ENCODE measurements around the gene SYNE3.

Gene SYNE3

GRCh38 chr14:95531473-95531872, 15.0 kb upstream of the SYNE3 start:
- Histone ChIP-seq H3K9me3 (ENCODE audit: low read depth, low read length) (no peaks in the 10 kb centered on the region), H3K27ac (no peak overlapping the region), H3K4me3 (peak overlapping the region; percentile 84), H3K9ac (ENCODE audit: insufficient read length) (peak overlapping the region; percentile 90), H3K36me3 (ENCODE audit: insufficient read depth, low read length) (peaks cover 36% of the 10 kb centered on the region)
- no peak for DNase-seq (ENCODE audit: low read depth, low spot score)
- TF ChIP-seq FOXP2 (optimal IDR thresholded peaks at IDR 0.05; ENCODE audit: control extremely low read depth, extremely low read length, insufficient read depth) (no peak), EZH2 (IDR thresholded peaks at IDR 0.05) (no peak), POLR2AphosphoS5 (IDR thresholded peaks at IDR 0.05; ENCODE audit: borderline replicate concordance, low read depth, low read length) (no peak)

GRCh38 chr14:95530473-95531276, 14.2 kb upstream of the SYNE3 start:
- Histone ChIP-seq H3K4me3 (peak overlapping the region; percentile 5; the same call in 1 of the 2 replicates), H3K9ac (ENCODE audit: insufficient read length) (peak overlapping the region; percentile 7), H3K9me3 (ENCODE audit: low read depth, low read length) (no peaks in the 10 kb centered on the region), H3K27ac (peak overlapping the region; percentile 55; the same call in 1 of the 2 replicates), H3K36me3 (ENCODE audit: insufficient read depth, low read length) (peaks cover 36% of the 10 kb centered on the region)
- no peak for DNase-seq (ENCODE audit: low read depth, low spot score)
- TF ChIP-seq FOXP2 (optimal IDR thresholded peaks at IDR 0.05; ENCODE audit: control extremely low read depth, extremely low read length, insufficient read depth): no peak

GRCh38 chr14:95529216-95529615, 12.8 kb upstream of the SYNE3 start:
- no peak overlapping the region for H3K4me3 ChIP-seq
- TF ChIP-seq FOXP2 (optimal IDR thresholded peaks at IDR 0.05; ENCODE audit: control extremely low read depth, extremely low read length, insufficient read depth) (no peak), EZH2 (IDR thresholded peaks at IDR 0.05) (no peak), POLR2AphosphoS5 (IDR thresholded peaks at IDR 0.05; ENCODE audit: borderline replicate concordance, low read depth, low read length) (no peak)
- H3K36me3 ChIP-seq (ENCODE audit: insufficient read depth, low read length): peaks cover 36% of the 10 kb centered on the region
- peak overlapping the region; percentile 32 for H3K9ac ChIP-seq (ENCODE audit: insufficient read length)
- no peaks in the 10 kb centered on the region for H3K9me3 ChIP-seq (ENCODE audit: low read depth, low read length)
- H3K27ac ChIP-seq: peak overlapping the region; percentile 14; the same call in 1 of the 2 replicates
- no peak for DNase-seq (ENCODE audit: low read depth, low spot score)

GRCh38 chr14:95527387-95528002, 11.0 kb upstream of the SYNE3 start:
- peaks cover 30% of the 10 kb centered on the region for H3K36me3 ChIP-seq (ENCODE audit: insufficient read depth, low read length)
- H3K4me3 ChIP-seq: no peak overlapping the region
- DNase-seq (ENCODE audit: low read depth, low spot score): no peak
- peak overlapping the region; percentile 65 for H3K27ac ChIP-seq
- no peaks in the 10 kb centered on the region for H3K9me3 ChIP-seq (ENCODE audit: low read depth, low read length)
- no peak overlapping the region for H3K9ac ChIP-seq (ENCODE audit: insufficient read length)
- TF ChIP-seq EZH2 (IDR thresholded peaks at IDR 0.05) (no peak), POLR2AphosphoS5 (IDR thresholded peaks at IDR 0.05; ENCODE audit: borderline replicate concordance, low read depth, low read length) (no peak), FOXP2 (optimal IDR thresholded peaks at IDR 0.05; ENCODE audit: control extremely low read depth, extremely low read length, insufficient read depth) (no peak)

GRCh38 chr14:95526483-95527386, 10.3 kb upstream of the SYNE3 start:
- no peaks in the 10 kb centered on the region for H3K9me3 ChIP-seq (ENCODE audit: low read depth, low read length)
- H3K27ac ChIP-seq: peak overlapping the region; percentile 65
- TF ChIP-seq POLR2AphosphoS5 (IDR thresholded peaks at IDR 0.05; ENCODE audit: borderline replicate concordance, low read depth, low read length): no peak
- TF ChIP-seq FOXP2 (optimal IDR thresholded peaks at IDR 0.05; ENCODE audit: control extremely low read depth, extremely low read length, insufficient read depth): no peak
- TF ChIP-seq EZH2 (IDR thresholded peaks at IDR 0.05): no peak
- no peak overlapping the region for H3K9ac ChIP-seq (ENCODE audit: insufficient read length)
- DNase-seq (ENCODE audit: low read depth, low spot score): no peak
- peaks cover 23% of the 10 kb centered on the region for H3K36me3 ChIP-seq (ENCODE audit: insufficient read depth, low read length)
- no peak overlapping the region for H3K4me3 ChIP-seq

GRCh38 chr14:95525999-95526398, 9.5 kb upstream of the SYNE3 start:
- DNase-seq (ENCODE audit: low read depth, low spot score): no peak
- H3K27ac ChIP-seq: peak overlapping the region; percentile 65
- no peak overlapping the region for H3K9ac ChIP-seq (ENCODE audit: insufficient read length)
- TF ChIP-seq POLR2AphosphoS5 (IDR thresholded peaks at IDR 0.05; ENCODE audit: borderline replicate concordance, low read depth, low read length) (no peak), EZH2 (IDR thresholded peaks at IDR 0.05) (no peak), FOXP2 (optimal IDR thresholded peaks at IDR 0.05; ENCODE audit: control extremely low read depth, extremely low read length, insufficient read depth) (no peak)
- H3K9me3 ChIP-seq (ENCODE audit: low read depth, low read length): no peaks in the 10 kb centered on the region
- no peak overlapping the region for H3K4me3 ChIP-seq
- H3K36me3 ChIP-seq (ENCODE audit: insufficient read depth, low read length): peaks cover 15% of the 10 kb centered on the region

- H3K27ac ChIP-seq: peak overlapping the region; percentile 98
Measured at GRCh38 chr14:95524706-95525512, 8.5 kb upstream of the SYNE3 start.

More at GRCh38 chr14:95524706-95525512, 8.5 kb upstream of the SYNE3 start:
- DNase-seq (ENCODE audit: low read depth, low spot score): no peak
- peak overlapping the region; percentile 79 for H3K9ac ChIP-seq (ENCODE audit: insufficient read length)
- H3K4me3 ChIP-seq: peak overlapping the region; percentile 63; the same call in 1 of the 2 replicates
- TF ChIP-seq FOXP2 (optimal IDR thresholded peaks at IDR 0.05; ENCODE audit: control extremely low read depth, extremely low read length, insufficient read depth) (no peak), POLR2AphosphoS5 (IDR thresholded peaks at IDR 0.05; ENCODE audit: borderline replicate concordance, low read depth, low read length) (no peak), EZH2 (IDR thresholded peaks at IDR 0.05) (no peak)
- H3K36me3 ChIP-seq (ENCODE audit: insufficient read depth, low read length): peaks cover 4% of the 10 kb centered on the region
- H3K9me3 ChIP-seq (ENCODE audit: low read depth, low read length): no peaks in the 10 kb centered on the region

Data from SK-N-MC (cell line).